CD8-positive, alpha-beta memory T cell (primary cell): Measurements from ENCODE around the gene PRDM5. TPM values are rescaled to one million over a fixed set of nuclear protein-coding genes. Genes with fewer than 3 reads are reported as not detected.

ENCODE experiments used
- CTCF ChIA-PET: fragments of 350-600 bp; sonication (Branson Sonifier 250); formaldehyde crosslinking; loops from one replicate; lab custom pipeline; 2021; ENCODE audit warnings: antibody characterized with exemption; lab: Charles Lee
- POLR2A ChIA-PET: fragments of 350-600 bp; sonication (Branson Sonifier 250); formaldehyde crosslinking; loops from one replicate; lab custom pipeline; 2021; ENCODE audit warnings: antibody characterized with exemption; lab: Charles Lee
- DNase-seq, 5 donors: peaks; one replicate each; pipeline versions ENCODE4 v3.0.0 to v3.0.0-alpha.2; 2020 to 2022; ENCODE audit warnings: mixed read lengths in 1 of 5
- H3K27ac ChIP-seq: one replicate; pipeline ENCODE4 v1.7.0; 2013; ENCODE audit warnings: low read depth, mild to moderate bottlenecking, low read length, moderate library complexity
- H3K27me3 ChIP-seq: 2 replicates; pipeline ENCODE4 v1.7.0; 2013; ENCODE audit warnings: low read length, mild to moderate bottlenecking; ENCODE audit not compliant: insufficient read depth, poor library complexity, severe bottlenecking
- H3K36me3 ChIP-seq: 2 replicates; pipeline ENCODE4 v1.7.0; 2013; ENCODE audit warnings: mild to moderate bottlenecking, low read length, moderate library complexity; ENCODE audit not compliant: insufficient read depth
- H3K4me1 ChIP-seq: 2 replicates; pipeline ENCODE4 v1.7.0; 2013; ENCODE audit warnings: mild to moderate bottlenecking, low read length, moderate library complexity; ENCODE audit not compliant: insufficient read depth
- H3K4me3 ChIP-seq: 2 replicates; pipeline ENCODE4 v1.7.0; 2013; ENCODE audit warnings: mild to moderate bottlenecking, low read length
- H3K9me3 ChIP-seq: 2 replicates; pipeline ENCODE4 v1.7.0; 2013; ENCODE audit warnings: mild to moderate bottlenecking, low read length
- H3K27ac Mint-ChIP-seq, 8 donors: one replicate each; pipeline ENCODE4 v1.8.0; 2020 to 2021; ENCODE audit warnings: mixed read lengths in 8 of 8, mild to moderate bottlenecking in 6 of 8, inconsistent platforms in 3 of 8, moderate library complexity in 3 of 8
- H3K27me3 Mint-ChIP-seq, 2 donors: one replicate each; pipeline ENCODE4 v1.8.0; 2020 to 2021; ENCODE audit warnings: mixed read lengths in 2 of 2, mild to moderate bottlenecking in 1 of 2, moderate library complexity in 1 of 2
- H3K36me3 Mint-ChIP-seq, 3 donors: one replicate each; pipeline ENCODE4 v1.8.0; 2020 to 2021; ENCODE audit warnings: mixed read lengths in 3 of 3, inconsistent platforms in 1 of 3, mild to moderate bottlenecking in 1 of 3
- H3K4me1 Mint-ChIP-seq, 3 donors: one replicate each; pipeline ENCODE4 v1.8.0; 2020 to 2021; ENCODE audit warnings: mixed read lengths in 3 of 3, inconsistent platforms in 1 of 3, mild to moderate bottlenecking in 1 of 3
- H3K4me3 Mint-ChIP-seq, 7 donors: one replicate each; pipeline ENCODE4 v1.8.0; 2020 to 2021; ENCODE audit warnings: mixed read lengths in 7 of 7, mild to moderate bottlenecking in 6 of 7, moderate library complexity in 4 of 7, inconsistent platforms in 2 of 7
- H3K9me3 Mint-ChIP-seq, 5 donors: one replicate each; pipeline ENCODE4 v1.8.0; 2020 to 2022; ENCODE audit warnings: mixed read lengths in 5 of 5, mild to moderate bottlenecking in 3 of 5, moderate library complexity in 2 of 5, inconsistent platforms in 1 of 5
- polyA plus RNA-seq: library from polyadenylated mRNA; unstranded; fragments of 300-500 nt; fragmentation: Illumina TruSeq; gene quantifications from one replicate; pipeline ENCODE4 v1.2.3, GENCODE V29; 2021
- total RNA-seq, 2 experiments: library from RNA; stranded (reverse); gene quantifications; one replicate each; pipeline ENCODE4 v1.2.3, GENCODE V29; 2021

PRDM5 gene
- total and polyA plus RNA-seq, 3 experiments from 2014 or later = 0.08 to 0.63 (median 0.24) TPM

DNA sequence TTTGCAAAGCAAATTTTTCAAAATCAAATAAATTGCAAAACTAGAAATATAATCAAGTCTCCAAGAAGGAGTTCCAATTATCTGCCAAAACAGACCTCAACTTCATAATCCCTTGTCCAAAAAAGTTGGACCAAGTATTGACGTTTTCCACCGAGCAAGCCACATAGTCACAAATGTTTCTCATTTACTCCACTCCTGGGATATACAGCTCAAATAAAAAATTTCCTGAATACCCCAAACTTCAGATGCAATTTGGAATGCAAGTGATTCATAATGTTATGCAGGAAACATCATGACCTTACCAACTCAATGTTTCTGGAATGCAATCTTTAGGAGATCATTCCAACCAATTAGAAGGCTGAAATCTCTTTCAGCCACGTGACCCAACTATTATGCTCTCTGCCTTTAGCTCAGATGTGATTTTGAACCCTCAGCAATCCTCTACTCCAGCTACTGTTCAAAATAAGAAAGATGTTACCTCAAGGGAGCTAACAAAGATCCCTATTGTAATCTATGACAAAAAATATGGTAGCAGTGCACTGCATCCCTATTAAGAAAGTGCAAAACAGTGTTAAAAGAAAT lies 72.4 kb downstream of the PRDM5 start:
- no peaks in the 10 kb centered on the region for H3K36me3 Mint-ChIP-seq
- H3K4me1 ChIP-seq = no peaks in the 10 kb centered on the region
- no peaks in the 10 kb centered on the region for H3K27me3 ChIP-seq
- no peak overlapping the region for H3K4me3 ChIP-seq
- no peak overlapping the region for H3K27ac ChIP-seq
- no peaks in the 10 kb centered on the region for H3K36me3 ChIP-seq
- no peak overlapping the region for H3K27ac Mint-ChIP-seq
- no peaks in the 10 kb centered on the region for H3K9me3 ChIP-seq
- H3K4me1 Mint-ChIP-seq = no peaks in the 10 kb centered on the region
- no peaks in the 10 kb centered on the region for H3K9me3 Mint-ChIP-seq
- POLR2A ChIA-PET = no interaction called here
- DNase-seq = no peak
- CTCF ChIA-PET = no interaction called here
- H3K27me3 Mint-ChIP-seq = peaks cover 0 to 3% of the 10 kb centered on the region in 2 donors
- no peak overlapping the region for H3K4me3 Mint-ChIP-seq

DNA sequence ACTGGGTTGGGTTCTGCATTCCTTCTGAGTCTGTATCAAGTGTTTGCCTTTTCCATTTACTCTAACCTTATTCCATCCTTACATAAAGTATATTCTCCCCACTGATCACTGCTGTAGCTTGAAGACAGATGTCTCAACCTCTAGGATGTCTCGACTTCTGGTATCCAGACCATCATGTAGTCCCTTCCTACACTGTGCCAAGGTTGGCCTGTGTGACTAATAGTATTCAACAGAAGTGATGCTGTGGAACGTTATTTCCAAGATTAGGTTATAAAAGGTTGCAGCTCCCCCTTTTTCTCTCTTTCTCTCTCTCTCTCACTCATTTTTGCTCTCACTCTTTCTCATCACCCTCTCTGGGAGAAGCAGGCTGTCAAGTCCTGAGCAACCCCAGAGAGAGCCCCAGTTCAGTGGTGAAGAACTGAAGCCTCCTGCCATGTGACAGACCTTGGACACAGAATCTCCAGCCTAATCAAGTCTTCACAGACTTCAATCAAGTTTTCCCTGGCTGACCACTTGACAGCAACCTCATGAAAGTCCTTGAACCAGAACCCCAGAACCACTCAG lies 75.4 kb downstream of the PRDM5 start:
- H3K27ac ChIP-seq = no peak overlapping the region
- Mint-ChIP-seq H3K4me3 (no peak overlapping the region), H3K27me3 (no peaks in the 10 kb centered on the region), H3K36me3 (no peaks in the 10 kb centered on the region), H3K4me1 (peaks cover 4 to 14% (median 9%) of the 10 kb centered on the region in 3 donors), H3K9me3 (no peaks in the 10 kb centered on the region), H3K27ac (no peak overlapping the region)
- H3K4me1 ChIP-seq = no peaks in the 10 kb centered on the region
- no peaks in the 10 kb centered on the region for H3K9me3 ChIP-seq
- H3K27me3 ChIP-seq = no peaks in the 10 kb centered on the region
- no peaks in the 10 kb centered on the region for H3K36me3 ChIP-seq
- CTCF ChIA-PET = no interaction called here
- H3K4me3 ChIP-seq = no peak overlapping the region
- no peak for DNase-seq
- POLR2A ChIA-PET = no interaction called here

DNA sequence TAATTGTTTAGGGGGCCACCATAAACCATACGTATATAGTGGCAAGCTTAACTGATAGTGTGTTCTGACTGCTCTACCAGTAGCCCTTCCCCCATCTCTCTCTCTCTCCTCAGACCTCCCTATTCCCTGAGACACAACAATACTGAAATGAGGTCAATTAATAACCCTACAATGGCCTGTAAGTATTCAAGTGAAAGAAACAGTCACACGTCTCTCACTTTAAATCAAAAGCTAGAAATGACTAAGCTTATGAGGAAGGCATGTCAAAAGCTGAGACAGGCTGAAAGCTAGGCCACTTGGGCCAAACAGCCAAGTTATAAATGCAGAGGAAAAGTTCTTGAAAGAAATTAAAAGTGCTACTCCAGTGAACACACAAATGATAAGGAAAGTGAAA lies 78.0 kb downstream of the PRDM5 start:
- Mint-ChIP-seq H3K27me3 (no peaks in the 10 kb centered on the region), H3K4me3 (no peak overlapping the region), H3K27ac (peak overlapping the region in 2 of 8 donors; percentile 16 to 52), H3K9me3 (no peaks in the 10 kb centered on the region), H3K36me3 (no peaks in the 10 kb centered on the region), H3K4me1 (peaks cover 4 to 19% (median 9%) of the 10 kb centered on the region in 3 donors)
- no peak for DNase-seq
- H3K27ac ChIP-seq = no peak overlapping the region
- H3K4me3 ChIP-seq = no peak overlapping the region
- CTCF ChIA-PET = interaction anchor here (1.3 kb wide), 1 partner anchor 133 kb away, joined by 3 read pairs; no protein-coding TSS in a partner anchor
- no peaks in the 10 kb centered on the region for H3K36me3 ChIP-seq
- H3K9me3 ChIP-seq = no peaks in the 10 kb centered on the region
- H3K4me1 ChIP-seq = no peaks in the 10 kb centered on the region
- no peaks in the 10 kb centered on the region for H3K27me3 ChIP-seq
- POLR2A ChIA-PET = no interaction called here

DNA sequence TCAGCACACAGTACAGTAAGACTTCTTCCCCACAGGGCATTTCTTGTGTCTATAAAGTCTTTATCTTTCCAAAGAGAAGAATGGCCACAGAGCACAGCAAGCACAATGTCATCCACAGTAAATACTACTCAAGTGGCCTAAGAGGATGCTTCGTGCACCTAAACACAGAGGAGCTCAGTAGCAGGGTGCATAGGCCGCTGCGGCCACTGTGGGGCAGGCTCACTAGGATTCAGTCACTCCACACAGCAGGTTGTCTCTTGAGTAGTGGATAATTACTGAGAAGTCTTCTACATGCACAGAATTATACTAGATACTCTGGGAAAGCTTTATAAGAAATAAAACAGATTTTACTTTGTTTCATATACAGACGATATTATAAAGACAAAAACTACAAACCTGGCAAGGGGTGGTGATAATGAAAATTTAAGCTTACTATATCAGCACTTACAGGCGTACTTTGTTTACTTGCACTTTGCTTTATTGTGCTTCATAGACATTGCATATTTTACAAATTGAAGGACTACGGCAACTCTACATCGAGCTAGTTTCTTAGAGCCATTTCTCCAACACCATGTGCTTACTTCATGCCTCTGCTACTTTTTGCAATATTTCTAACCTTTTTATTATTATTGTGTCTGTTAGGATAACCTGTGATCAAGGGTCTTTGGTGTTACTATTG lies 78.5 kb downstream of the PRDM5 start:
- Histone ChIP-seq H3K27ac (no peak overlapping the region), H3K9me3 (no peaks in the 10 kb centered on the region), H3K36me3 (no peaks in the 10 kb centered on the region), H3K27me3 (no peaks in the 10 kb centered on the region), H3K4me1 (no peaks in the 10 kb centered on the region), H3K4me3 (no peak overlapping the region)
- ChIA-PET POLR2A (no interaction called here), CTCF (interaction anchor here (1.3 kb wide), 1 partner anchor 133 kb away, joined by 3 read pairs; no protein-coding TSS in a partner anchor)
- peak overlapping the region in 1 of 8 donors; percentile 34 for H3K27ac Mint-ChIP-seq
- H3K9me3 Mint-ChIP-seq = no peaks in the 10 kb centered on the region
- no peak overlapping the region for H3K4me3 Mint-ChIP-seq
- H3K36me3 Mint-ChIP-seq = no peaks in the 10 kb centered on the region
- H3K4me1 Mint-ChIP-seq = peaks cover 4 to 19% (median 9%) of the 10 kb centered on the region in 3 donors
- DNase-seq = peak in 1 of 5 donors; percentile 7
- no peaks in the 10 kb centered on the region for H3K27me3 Mint-ChIP-seq

DNA sequence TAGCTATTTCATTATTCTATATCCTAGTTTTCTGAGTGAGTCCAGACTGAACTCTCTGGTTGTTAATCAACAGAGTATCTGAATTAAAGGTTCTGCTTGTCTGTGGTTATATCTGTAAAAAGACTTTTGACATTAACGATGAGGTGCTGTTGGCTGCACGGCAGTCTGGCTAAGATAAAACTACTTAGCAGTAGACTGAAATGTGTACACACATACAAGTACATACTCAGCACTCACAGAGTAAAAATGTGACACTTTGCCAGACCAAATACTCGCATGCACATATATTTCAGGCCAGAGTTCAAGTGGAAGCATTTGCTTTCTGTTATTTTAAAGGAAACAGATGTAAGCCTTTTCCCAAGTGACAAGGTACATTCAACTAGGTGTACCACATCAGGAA lies 80.5 kb downstream of the PRDM5 start:
- Mint-ChIP-seq H3K27ac (no peak overlapping the region), H3K27me3 (peaks cover 0 to 3% of the 10 kb centered on the region in 2 donors), H3K4me1 (peaks cover 4 to 19% (median 9%) of the 10 kb centered on the region in 3 donors), H3K9me3 (no peaks in the 10 kb centered on the region), H3K4me3 (no peak overlapping the region), H3K36me3 (no peaks in the 10 kb centered on the region)
- no peaks in the 10 kb centered on the region for H3K36me3 ChIP-seq
- no peaks in the 10 kb centered on the region for H3K4me1 ChIP-seq
- H3K4me3 ChIP-seq = no peak overlapping the region
- H3K27ac ChIP-seq = no peak overlapping the region
- H3K9me3 ChIP-seq = no peaks in the 10 kb centered on the region
- CTCF ChIA-PET = no interaction called here
- no peak for DNase-seq
- POLR2A ChIA-PET = no interaction called here
- no peaks in the 10 kb centered on the region for H3K27me3 ChIP-seq

DNA sequence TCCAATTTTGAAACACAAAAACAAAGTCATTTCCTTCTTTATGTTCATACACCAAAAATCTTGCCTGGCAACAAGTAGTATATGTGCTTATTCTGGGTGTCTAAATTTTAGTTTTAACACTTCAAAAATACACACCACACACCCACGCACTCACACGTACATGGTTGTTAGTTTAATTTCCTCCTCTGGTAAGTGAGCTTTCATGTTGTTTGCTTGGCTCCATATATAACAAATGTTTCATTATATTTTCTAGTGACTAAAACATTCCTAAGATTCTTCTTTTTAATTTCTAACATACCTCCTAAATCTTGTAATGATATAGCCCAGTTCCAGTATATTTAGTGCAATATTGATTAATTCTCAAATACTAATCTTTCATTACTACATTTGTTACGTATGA lies 80.9 kb downstream of the PRDM5 start:
- Mint-ChIP-seq H3K27ac (no peak overlapping the region), H3K4me1 (peaks cover 4 to 19% (median 9%) of the 10 kb centered on the region in 3 donors), H3K4me3 (no peak overlapping the region), H3K27me3 (peaks cover 0 to 3% of the 10 kb centered on the region in 2 donors), H3K9me3 (no peaks in the 10 kb centered on the region), H3K36me3 (no peaks in the 10 kb centered on the region)
- CTCF ChIA-PET = no interaction called here
- Histone ChIP-seq H3K27me3 (no peaks in the 10 kb centered on the region), H3K4me3 (no peak overlapping the region), H3K36me3 (no peaks in the 10 kb centered on the region), H3K9me3 (no peaks in the 10 kb centered on the region), H3K4me1 (no peaks in the 10 kb centered on the region), H3K27ac (no peak overlapping the region)
- no peak for DNase-seq
- POLR2A ChIA-PET = no interaction called here

DNA sequence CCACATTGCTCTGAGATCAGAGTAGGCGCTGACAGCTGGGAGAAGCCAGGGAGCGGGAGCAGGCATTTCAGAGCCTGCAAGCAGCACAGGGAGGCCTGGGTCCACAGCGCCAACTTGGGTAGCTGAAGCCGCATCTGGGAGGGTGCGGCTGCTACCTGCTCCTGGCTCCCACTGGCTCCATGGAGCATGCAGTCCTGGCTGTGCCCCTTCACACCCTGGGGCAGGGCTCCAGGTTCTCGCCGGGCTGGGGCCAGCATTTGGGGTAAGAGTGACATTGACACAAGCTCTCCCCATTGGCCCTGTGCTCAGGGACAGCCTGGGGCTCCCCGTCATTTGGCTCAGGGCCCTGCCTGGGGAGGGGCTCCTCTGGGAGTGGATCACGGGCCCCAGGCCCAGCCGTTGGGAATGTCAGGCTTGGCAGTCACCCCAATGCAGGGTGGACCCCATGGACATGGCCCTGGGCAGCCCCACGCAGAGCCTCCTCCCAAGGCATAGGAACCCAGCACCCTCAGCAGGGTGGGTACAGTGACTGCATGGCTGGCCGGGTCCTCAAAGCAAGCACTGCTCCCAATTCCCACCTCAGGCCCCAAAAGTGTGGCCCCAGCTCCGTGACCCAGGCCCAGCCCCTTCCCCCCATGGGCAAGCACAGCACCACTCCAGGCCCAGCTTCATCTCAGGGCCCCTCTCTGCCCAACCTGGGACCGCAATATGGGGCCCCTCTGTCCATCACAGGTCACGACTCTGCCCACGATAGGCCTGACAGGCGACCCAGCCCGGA lies 82.4 kb downstream of the PRDM5 start:
- peaks cover 4 to 19% (median 9%) of the 10 kb centered on the region in 3 donors for H3K4me1 Mint-ChIP-seq
- no peaks in the 10 kb centered on the region for H3K9me3 ChIP-seq
- no peak overlapping the region for H3K4me3 Mint-ChIP-seq
- no peaks in the 10 kb centered on the region for H3K4me1 ChIP-seq
- H3K4me3 ChIP-seq = no peak overlapping the region
- H3K27ac ChIP-seq = no peak overlapping the region
- peaks cover 0 to 3% of the 10 kb centered on the region in 2 donors for H3K27me3 Mint-ChIP-seq
- no peak overlapping the region for H3K27ac Mint-ChIP-seq
- H3K27me3 ChIP-seq = no peaks in the 10 kb centered on the region
- ChIA-PET CTCF (no interaction called here), POLR2A (no interaction called here)
- no peak for DNase-seq
- peaks cover 0 to under 1% (median 0%) of the 10 kb centered on the region in 5 donors for H3K9me3 Mint-ChIP-seq
- no peaks in the 10 kb centered on the region for H3K36me3 ChIP-seq
- no peaks in the 10 kb centered on the region for H3K36me3 Mint-ChIP-seq
